Gastroesophageal sphincter (tissue), 4 donors: ENCODE data around the gene PIK3R5. TPM values are rescaled to one million over a fixed set of nuclear protein-coding genes. Genes with fewer than 3 reads are reported as not detected.

ENCODE experiments used
- ATAC-seq: fragments of 150-250 bp; one replicate; pipeline ENCODE4 v1.9.1; 2016; ENCODE audit warnings: mild to moderate bottlenecking, moderate library complexity
- H3K27ac ChIP-seq, 4 donors: fragments of 200-600 bp; sonication (generic) in 3 of 4; 1 replicate in 3 of 4; 2 replicates in 1 of 4; pipeline ENCODE4 v1.5.1; 2016 to 2019
- H3K27me3 ChIP-seq: fragments of 200-600 bp; sonication (generic); one replicate; pipeline ENCODE4 v1.5.1; 2019
- H3K36me3 ChIP-seq, 2 donors: fragments of 200-600 bp; sonication (generic); one replicate each; pipeline ENCODE4 v1.5.1; 2019; ENCODE audit warnings: control low read depth in 1 of 2
- H3K4me1 ChIP-seq, 3 donors: fragments of 200-600 bp; sonication (generic); 1 replicate in 2 of 3; 2 replicates in 1 of 3; pipeline ENCODE4 v1.5.1; 2016 to 2019; ENCODE audit warnings: control low read depth in 2 of 3
- H3K4me3 ChIP-seq, 2 donors: fragments of 200-600 bp; sonication (generic); one replicate each; pipeline ENCODE4 v1.5.1; 2019; ENCODE audit warnings: mild to moderate bottlenecking in 1 of 2, moderate library complexity in 1 of 2
- H3K9me3 ChIP-seq, 3 donors: fragments of 200-600 bp; sonication (generic); one replicate each; pipeline ENCODE4 v1.5.1; 2017 to 2019; ENCODE audit warnings: control low read depth in 2 of 3
- CTCF ChIP-seq, 4 experiments: fragments of 200-600 bp in 2 of 4; fragments of 450-650 bp in 2 of 4; sonication (generic) in 1 of 4; IDR thresholded peaks; one replicate each; pipeline ENCODE4 v1.5.1; 2017 to 2019; ENCODE audit warnings: antibody characterized with exemption in 4 of 4, mild to moderate bottlenecking in 2 of 4, moderate library complexity in 2 of 4
- EP300 ChIP-seq: sonication (generic); formaldehyde crosslinking; IDR thresholded peaks from one replicate; pipeline ENCODE4 v1.6.1; 2017; ENCODE audit warnings: antibody characterized with exemption, mild to moderate bottlenecking
- POLR2A ChIP-seq, 2 donors: fragments of 450-650 bp; IDR thresholded peaks; one replicate each; pipeline ENCODE4 v1.6.1; 2017; ENCODE audit warnings: antibody characterized with exemption in 2 of 2, mild to moderate bottlenecking in 2 of 2, moderate library complexity in 1 of 2
- POLR2AphosphoS5 ChIP-seq: sonication (generic); formaldehyde crosslinking; IDR thresholded peaks from one replicate; pipeline ENCODE4 v1.6.1; 2017; ENCODE audit warnings: antibody characterized with exemption
- WGBS, 2 donors: methylation state at CpG; one replicate each; pipeline ENCODE4 v1.1.5; 2018; ENCODE audit warnings: low coverage in 1 of 2; 5-methylcytosine and 5-hydroxymethylcytosine counted together
- total RNA-seq, 4 donors: library from RNA; depleted of rRNA; stranded (reverse); fragments of >200 nt; gene quantifications; one replicate each; pipeline ENCODE4 v1.1.0, GENCODE V29; 2016

The PIK3R5 gene
- total RNA-seq, 4 donors from 2014 or later = 8.9 to 13.1 (median 11.9) TPM

GRCh38 chr17:8925141-8925540, 40.4 kb downstream of the PIK3R5 start:
- TF ChIP-seq POLR2AphosphoS5 (no peak), POLR2A (IDR thresholded peaks at IDR 0.05) (no peak)
- Histone ChIP-seq H3K4me3 (no peak overlapping the region), H3K9me3 (peaks cover 0 to 43% (median 0%) of the 10 kb centered on the region in 3 donors), H3K27ac (no peak overlapping the region), H3K4me1 (no peaks in the 10 kb centered on the region), H3K27me3 (peaks cover 17% of the 10 kb centered on the region), H3K36me3 (no peaks in the 10 kb centered on the region)
- ATAC-seq = no peak

- Histone ChIP-seq H3K9me3 (peaks cover 0 to 41% (median 0%) of the 10 kb centered on the region in 3 donors), H3K27me3 (peaks cover 17% of the 10 kb centered on the region), H3K36me3 (no peaks in the 10 kb centered on the region), H3K4me1 (no peaks in the 10 kb centered on the region), H3K27ac (no peak overlapping the region), H3K4me3 (no peak overlapping the region)
- no peak for ATAC-seq
- no peak for TF ChIP-seq CTCF (IDR thresholded peaks at IDR 0.05)
- no peak for TF ChIP-seq EP300
- TF ChIP-seq POLR2A (IDR thresholded peaks at IDR 0.05) = no peak
- TF ChIP-seq POLR2AphosphoS5 = no peak
- 76 to 82% methylated on average over 5 to 6 of the region's 6 CpGs for WGBS, 2 donors
These were observed 40.9 kb downstream of the PIK3R5 start for GRCh38 chr17:8924595-8924994.

GRCh38 chr17:8923762-8924161, 41.7 kb downstream of the PIK3R5 start:
- Histone ChIP-seq H3K27ac (no peak overlapping the region), H3K4me1 (no peaks in the 10 kb centered on the region), H3K36me3 (no peaks in the 10 kb centered on the region), H3K27me3 (peaks cover 17% of the 10 kb centered on the region), H3K4me3 (no peak overlapping the region), H3K9me3 (peaks cover 0 to 37% (median 0%) of the 10 kb centered on the region in 3 donors)
- ATAC-seq = no peak
- WGBS, 2 donors = 80% methylated on average over 1 of the region's 1 CpG; no CpG with 5 or more reads in 1 of the 2 donors
- TF ChIP-seq POLR2AphosphoS5 (no peak), CTCF (IDR thresholded peaks at IDR 0.05) (no peak), EP300 (no peak), POLR2A (IDR thresholded peaks at IDR 0.05) (no peak)

- TF ChIP-seq POLR2A (IDR thresholded peaks at IDR 0.05) (no peak), CTCF (IDR thresholded peaks at IDR 0.05) (no peak), EP300 (no peak), POLR2AphosphoS5 (no peak)
- H3K4me1 ChIP-seq = no peaks in the 10 kb centered on the region
- H3K27ac ChIP-seq = peak overlapping the region in 1 of 4 donors; percentile 31
- peak; percentile 61 for ATAC-seq
- no peaks in the 10 kb centered on the region for H3K36me3 ChIP-seq
- 90% methylated on average over 3 to 4 of the region's 4 CpGs for WGBS, 2 donors
- no peak overlapping the region for H3K4me3 ChIP-seq
- H3K27me3 ChIP-seq = peaks cover 17% of the 10 kb centered on the region
- H3K9me3 ChIP-seq = peaks cover 0 to 37% (median 0%) of the 10 kb centered on the region in 3 donors
These were observed 42.6 kb downstream of the PIK3R5 start for GRCh38 chr17:8922928-8923327.

- Histone ChIP-seq H3K4me3 (no peak overlapping the region), H3K27ac (peak overlapping the region in 1 of 4 donors; percentile 31), H3K9me3 (peaks cover 0 to 37% (median 0%) of the 10 kb centered on the region in 3 donors), H3K36me3 (no peaks in the 10 kb centered on the region), H3K27me3 (peaks cover 17% of the 10 kb centered on the region), H3K4me1 (no peaks in the 10 kb centered on the region)
- TF ChIP-seq POLR2A (IDR thresholded peaks at IDR 0.05) (no peak), CTCF (IDR thresholded peaks at IDR 0.05) (no peak), EP300 (no peak), POLR2AphosphoS5 (no peak)
- peak; percentile 60 for ATAC-seq
- WGBS, 2 donors = 14 to 22% methylated on average over 1 to 6 of the region's 6 CpGs
These were observed 43.1 kb downstream of the PIK3R5 start for GRCh38 chr17:8922451-8922850.
